Neuronal stem cell (in vitro differentiated cells): ENCODE results near the gene PRDM1.

ENCODE experiments used
- DNase-seq: peaks from one replicate; pipeline ENCODE4 v3.0.0-alpha.2; 2013; ENCODE audit warnings: low spot score
- H2AFZ ChIP-seq: one replicate; pipeline ENCODE4 v1.6.1; 2013; ENCODE audit warnings: mild to moderate bottlenecking, low read length, inconsistent platforms
- H2AK5ac ChIP-seq: 2 replicates; pipeline ENCODE4 v1.6.1; 2013; ENCODE audit warnings: low read depth, mild to moderate bottlenecking, inconsistent platforms, low read length, moderate library complexity, mixed read lengths
- H2BK120ac ChIP-seq: 2 replicates; pipeline ENCODE4 v1.6.1; 2013; ENCODE audit warnings: low read depth, mild to moderate bottlenecking, inconsistent platforms, low read length, moderate library complexity, mixed read lengths
- H2BK12ac ChIP-seq: one replicate; pipeline ENCODE4 v1.6.1; 2013; ENCODE audit warnings: low read length, inconsistent platforms
- H2BK15ac ChIP-seq: 2 replicates; pipeline ENCODE4 v1.6.1; 2013; ENCODE audit warnings: mild to moderate bottlenecking, low read length, inconsistent platforms, mixed read lengths
- H2BK5ac ChIP-seq: one replicate; pipeline ENCODE4 v1.6.1; 2013; ENCODE audit warnings: inconsistent platforms, mild to moderate bottlenecking, low read length, moderate library complexity
- H3K14ac ChIP-seq: one replicate; pipeline ENCODE4 v1.6.1; 2013; ENCODE audit warnings: low read length, inconsistent platforms
- H3K18ac ChIP-seq: 2 replicates; pipeline ENCODE4 v1.6.1; 2013; ENCODE audit warnings: low read length, inconsistent platforms
- H3K23ac ChIP-seq: 2 replicates; pipeline ENCODE4 v1.6.1; 2013; ENCODE audit warnings: low read depth, mild to moderate bottlenecking, mixed read lengths, low read length, inconsistent platforms; ENCODE audit not compliant: poor library complexity
- H3K27ac ChIP-seq: replicated peaks from 3 replicates; pipeline ENCODE4 v1.5.1; 2013; ENCODE audit warnings: low read length, inconsistent platforms
- H3K27me3 ChIP-seq, 3 experiments: 2 replicates each; pipeline ENCODE4 v1.6.1; 2013; ENCODE audit warnings: low read length in 3 of 3, mild to moderate bottlenecking in 2 of 3, inconsistent platforms in 1 of 3, low read depth in 1 of 3, mixed read lengths in 1 of 3, moderate library complexity in 1 of 3; ENCODE audit not compliant: control insufficient read depth in 3 of 3, insufficient read depth in 3 of 3
- H3K36me3 ChIP-seq, 2 donors: replicated peaks in 1 of 2; 2 replicates each; pipeline ENCODE4 v1.6.1; 2013; ENCODE audit warnings: low read length in 2 of 2; ENCODE audit not compliant: control insufficient read depth in 2 of 2, insufficient read depth in 2 of 2
- H3K4ac ChIP-seq: 2 replicates; pipeline ENCODE4 v1.6.1; 2013; ENCODE audit warnings: inconsistent platforms, mild to moderate bottlenecking, low read length, moderate library complexity
- H3K4me1 ChIP-seq, 2 donors: 1 replicate in 1 of 2; 2 replicates in 1 of 2; pipeline ENCODE4 v1.6.1; 2013; ENCODE audit warnings: low read length in 2 of 2, low read depth in 1 of 2; ENCODE audit not compliant: control insufficient read depth in 2 of 2, insufficient read depth in 1 of 2
- H3K4me2 ChIP-seq: one replicate; pipeline ENCODE4 v1.6.1; 2013; ENCODE audit warnings: mild to moderate bottlenecking, low read length, inconsistent platforms; ENCODE audit not compliant: insufficient read depth, poor library complexity, severe bottlenecking
- H3K4me3 ChIP-seq, 2 donors: 2 replicates each; pipeline ENCODE4 v1.5.1; 2013; ENCODE audit warnings: low read length in 2 of 2, mild to moderate bottlenecking in 2 of 2, inconsistent platforms in 1 of 2, moderate library complexity in 1 of 2
- H3K79me1 ChIP-seq: one replicate; pipeline ENCODE4 v1.6.1; 2013; ENCODE audit warnings: low read depth, mild to moderate bottlenecking, inconsistent platforms, low read length, moderate library complexity
- H3K9ac ChIP-seq: one replicate; pipeline ENCODE4 v1.6.1; 2013; ENCODE audit warnings: mild to moderate bottlenecking, low read depth, low read length, inconsistent platforms; ENCODE audit not compliant: poor library complexity
- H3K9me3 ChIP-seq, 2 donors: replicated peaks in 1 of 2; 2 replicates each; pipeline versions ENCODE3 to v1.6.1; 2013; ENCODE audit warnings: low read length in 2 of 2, mild to moderate bottlenecking in 2 of 2, inconsistent platforms in 1 of 2, low read depth in 1 of 2, mixed read lengths in 1 of 2, moderate library complexity in 1 of 2; ENCODE audit not compliant: control insufficient read depth in 2 of 2, insufficient read depth in 1 of 2
- H4K8ac ChIP-seq: one replicate; pipeline ENCODE4 v1.6.1; 2013; ENCODE audit warnings: low read depth, mild to moderate bottlenecking, inconsistent platforms, low read length, moderate library complexity
- H4K91ac ChIP-seq: one replicate; pipeline ENCODE4 v1.6.1; 2013; ENCODE audit warnings: low read length, low read depth, mild to moderate bottlenecking, inconsistent platforms; ENCODE audit not compliant: poor library complexity
- WGBS, 2 donors: extraction: QIAGEN DNeasy Blood & Tissue Kit; methylation state at CpG; one replicate each; pipeline ENCODE4 v1.1.7; 2013; ENCODE audit warnings: missing lambda C conversion rate in 2 of 2, mixed read lengths in 1 of 2; ENCODE audit not compliant: insufficient read length in 2 of 2, insufficient replicate concordance in 1 of 2; ENCODE audit errors: extremely low coverage in 2 of 2; 5-methylcytosine and 5-hydroxymethylcytosine counted together

PRDM1 gene

DNA sequence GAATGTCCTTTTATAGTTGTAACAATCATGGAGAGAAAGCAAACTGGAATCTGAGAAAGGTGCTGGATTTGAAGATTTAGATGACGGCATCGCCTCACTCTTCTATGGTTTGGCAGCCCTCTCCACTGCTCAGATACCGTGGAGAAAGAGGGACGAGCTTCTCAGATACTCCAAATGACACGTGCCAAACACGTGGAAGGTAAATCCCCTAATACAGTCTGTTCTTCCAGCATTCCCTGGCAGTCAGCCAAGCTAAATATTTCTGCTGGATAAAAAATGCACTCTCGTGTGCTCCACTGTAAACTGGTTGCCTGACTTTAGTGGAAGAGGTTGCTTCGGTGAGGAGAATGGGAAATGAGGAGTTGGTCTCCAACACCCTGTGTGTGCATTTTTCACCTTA lies 16.7 kb upstream of the PRDM1 start:
- Histone ChIP-seq H4K91ac (no peak overlapping the region), H3K79me1 (no peaks in the 10 kb centered on the region), H3K36me3 (no peaks in the 10 kb centered on the region), H2BK15ac (no peak overlapping the region), H3K18ac (no peak overlapping the region), H3K4me3 (no peak overlapping the region), H3K27me3 (peaks cover 0 to 17% (median 0%) of the 10 kb centered on the region in 3 experiments), H2BK12ac (no peak overlapping the region), H3K14ac (no peak overlapping the region), H3K4me2 (no peak overlapping the region), H3K4ac (no peak overlapping the region), H4K8ac (no peak overlapping the region), H3K4me1 (peaks cover 0 to 3% of the 10 kb centered on the region in 2 donors), H3K27ac (no peak overlapping the region), H3K23ac (no peak overlapping the region), H2AK5ac (no peak overlapping the region), H2AFZ (no peak overlapping the region), H2BK5ac (no peak overlapping the region), H3K9me3 (peaks cover 0 to 2% of the 10 kb centered on the region in 2 donors), H2BK120ac (no peak overlapping the region), H3K9ac (no peak overlapping the region)
- whole genome bisulfite sequencing, 2 donors: no CpG with 5 or more reads among the region's 8 CpGs
- DNase-seq: no peak

DNA sequence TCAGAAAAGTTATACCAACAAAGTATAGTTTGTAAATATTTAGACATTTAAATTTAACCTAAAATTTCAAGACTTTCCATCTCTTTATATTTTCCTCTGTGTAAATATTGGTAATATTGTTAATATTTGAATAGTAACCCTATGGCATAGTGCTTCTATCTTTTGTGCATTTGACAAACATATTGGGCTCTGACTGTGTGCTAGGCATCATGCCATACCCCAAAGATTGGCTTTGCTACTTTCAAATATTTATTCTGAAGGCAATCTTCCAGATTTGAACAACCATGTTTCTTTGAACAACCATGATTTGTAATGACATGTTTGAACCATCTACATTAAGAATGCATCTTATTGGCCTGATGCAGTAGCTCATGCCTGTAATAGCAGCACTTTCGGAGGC lies 15.5 kb upstream of the PRDM1 start:
- Histone ChIP-seq H3K4me2 (no peak overlapping the region), H4K8ac (no peak overlapping the region), H3K4me1 (peaks cover 0 to 3% of the 10 kb centered on the region in 2 donors), H3K79me1 (no peaks in the 10 kb centered on the region), H2BK15ac (no peak overlapping the region), H3K9ac (no peak overlapping the region), H2BK5ac (no peak overlapping the region), H3K14ac (no peak overlapping the region), H3K27me3 (peaks cover 0 to 14% (median 0%) of the 10 kb centered on the region in 3 experiments), H2BK120ac (no peak overlapping the region), H3K4ac (no peak overlapping the region), H3K36me3 (no peaks in the 10 kb centered on the region), H2AK5ac (no peak overlapping the region), H2BK12ac (no peak overlapping the region), H3K4me3 (no peak overlapping the region), H3K9me3 (peaks cover 0 to 2% of the 10 kb centered on the region in 2 donors), H3K27ac (no peak overlapping the region), H3K18ac (no peak overlapping the region), H4K91ac (no peak overlapping the region), H2AFZ (no peak overlapping the region), H3K23ac (no peak overlapping the region)
- WGBS, 2 donors: no CpG with 5 or more reads among the region's 1 CpG
- DNase-seq: no peak

DNA sequence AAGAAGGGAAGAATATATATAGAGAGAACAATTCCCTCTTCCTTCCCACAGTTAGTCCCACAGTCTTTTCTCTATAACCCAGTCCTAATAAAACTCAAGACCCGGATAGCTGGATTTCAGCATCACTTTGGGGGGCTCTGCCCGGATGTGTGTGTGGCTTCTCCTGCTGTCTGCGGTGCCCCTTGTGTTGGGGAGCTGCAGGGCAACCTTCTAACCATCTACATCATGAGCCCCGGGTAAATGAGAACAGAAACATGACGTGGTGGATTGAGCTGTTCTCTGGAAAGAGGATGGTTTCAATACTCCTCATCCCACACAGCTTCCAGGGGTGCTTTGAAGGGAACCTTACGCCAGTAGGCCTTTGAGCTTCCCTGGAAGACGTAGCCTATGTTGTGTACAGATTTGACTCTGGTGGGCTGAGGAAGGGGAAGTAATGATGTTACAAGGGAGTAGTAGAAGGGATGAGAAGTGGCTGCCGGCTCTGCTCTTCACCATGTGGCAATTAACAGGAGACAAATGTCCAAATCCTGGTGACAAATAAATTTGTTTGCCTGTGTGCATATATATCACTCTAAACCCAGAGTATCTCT lies 13.5 kb upstream of the PRDM1 start:
- Histone ChIP-seq H3K4me1 (no peaks in the 10 kb centered on the region), H2AK5ac (no peak overlapping the region), H2BK12ac (no peak overlapping the region), H2BK120ac (no peak overlapping the region), H3K27ac (no peak overlapping the region), H3K79me1 (no peaks in the 10 kb centered on the region), H3K36me3 (no peaks in the 10 kb centered on the region), H2BK15ac (no peak overlapping the region), H2AFZ (no peak overlapping the region), H2BK5ac (no peak overlapping the region), H4K8ac (no peak overlapping the region), H3K14ac (no peak overlapping the region), H3K23ac (no peak overlapping the region), H3K4me2 (no peak overlapping the region), H3K27me3 (peaks cover 0 to 19% (median 0%) of the 10 kb centered on the region in 3 experiments), H3K9me3 (peaks cover 0 to 2% of the 10 kb centered on the region in 2 donors), H4K91ac (no peak overlapping the region), H3K9ac (no peak overlapping the region), H3K4ac (no peak overlapping the region), H3K4me3 (no peak overlapping the region), H3K18ac (no peak overlapping the region)
- DNase-seq: no peak
- no CpG with 5 or more reads among the region's 8 CpGs for WGBS, 2 donors

DNA sequence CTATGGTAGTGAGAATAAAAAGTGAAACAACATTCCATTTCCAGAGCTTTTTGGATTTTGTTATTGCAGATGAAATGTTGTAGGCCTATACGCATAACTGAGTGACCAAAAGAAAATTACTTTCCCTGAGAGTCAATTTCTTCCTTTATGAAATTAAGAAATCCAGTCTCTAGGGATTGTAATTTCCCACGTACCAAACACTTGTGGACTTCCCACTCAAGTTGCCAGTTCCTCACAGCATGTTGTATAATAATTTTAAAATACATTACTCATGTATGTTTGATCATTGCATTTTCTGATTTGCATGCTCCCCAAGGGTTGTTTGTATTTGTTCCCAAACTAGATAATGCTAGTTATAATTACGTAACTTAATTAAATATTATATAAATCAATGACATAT lies 12.0 kb upstream of the PRDM1 start:
- no peaks in the 10 kb centered on the region for H3K79me1 ChIP-seq
- H4K91ac ChIP-seq: no peak overlapping the region
- H3K14ac ChIP-seq: no peak overlapping the region
- no peak overlapping the region for H3K18ac ChIP-seq
- H3K36me3 ChIP-seq: no peaks in the 10 kb centered on the region
- H2AK5ac ChIP-seq: no peak overlapping the region
- peaks cover 0 to 23% (median 0%) of the 10 kb centered on the region in 3 experiments for H3K27me3 ChIP-seq
- no peak for DNase-seq
- peaks cover 0 to 2% of the 10 kb centered on the region in 2 donors for H3K9me3 ChIP-seq
- H4K8ac ChIP-seq: no peak overlapping the region
- no peak overlapping the region for H2BK15ac ChIP-seq
- H2AFZ ChIP-seq: no peak overlapping the region
- H3K4me2 ChIP-seq: no peak overlapping the region
- no peak overlapping the region for H2BK120ac ChIP-seq
- H3K4ac ChIP-seq: no peak overlapping the region
- no peak overlapping the region for H2BK5ac ChIP-seq
- H3K4me1 ChIP-seq: no peaks in the 10 kb centered on the region
- no peak overlapping the region for H3K9ac ChIP-seq
- no CpG with 5 or more reads among the region's 3 CpGs for WGBS, 2 donors
- H2BK12ac ChIP-seq: no peak overlapping the region
- H3K27ac ChIP-seq: no peak overlapping the region
- H3K23ac ChIP-seq: no peak overlapping the region
- no peak overlapping the region for H3K4me3 ChIP-seq
